Activated CD4-positive, alpha-beta T cell treated with anti-CD3 and anti-CD28 coated beads, Interleukin-2, Interleukin-6, amounts not matched to agents 100 ng/mL and 50 ng/mL, durations not matched to agents 16 hours and 8 hours (primary cell): ENCODE measurements around the gene MGAT5.
A peak's percentile ranks its signal among the peaks of the same experiment; 100 is the strongest.

ENCODE experiments used
- DNase-seq: peaks from one replicate; pipeline ENCODE4 v3.0.0-alpha.2; 2020

Gene MGAT5

DNA sequence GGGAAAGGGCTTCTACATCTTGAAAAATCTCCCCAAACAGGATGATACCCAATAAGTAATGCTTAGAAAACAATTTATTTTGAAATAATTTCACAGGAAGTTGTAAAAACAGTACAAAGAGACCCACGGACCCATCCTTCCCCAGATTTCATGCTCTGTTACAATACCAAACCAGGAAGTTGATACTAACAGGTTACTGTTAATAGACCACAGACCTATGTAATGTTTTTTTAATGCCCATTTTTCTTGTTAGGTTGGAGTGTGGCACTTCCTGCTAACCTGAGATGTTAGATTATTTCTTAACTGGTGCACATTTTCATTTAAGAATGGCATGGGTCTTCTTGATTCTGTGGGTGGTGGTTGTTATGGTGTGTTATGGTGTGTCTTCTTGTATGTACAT lies 21.4 kb upstream of the MGAT5 start:
- DNase-seq, result peak; percentile 35

DNA sequence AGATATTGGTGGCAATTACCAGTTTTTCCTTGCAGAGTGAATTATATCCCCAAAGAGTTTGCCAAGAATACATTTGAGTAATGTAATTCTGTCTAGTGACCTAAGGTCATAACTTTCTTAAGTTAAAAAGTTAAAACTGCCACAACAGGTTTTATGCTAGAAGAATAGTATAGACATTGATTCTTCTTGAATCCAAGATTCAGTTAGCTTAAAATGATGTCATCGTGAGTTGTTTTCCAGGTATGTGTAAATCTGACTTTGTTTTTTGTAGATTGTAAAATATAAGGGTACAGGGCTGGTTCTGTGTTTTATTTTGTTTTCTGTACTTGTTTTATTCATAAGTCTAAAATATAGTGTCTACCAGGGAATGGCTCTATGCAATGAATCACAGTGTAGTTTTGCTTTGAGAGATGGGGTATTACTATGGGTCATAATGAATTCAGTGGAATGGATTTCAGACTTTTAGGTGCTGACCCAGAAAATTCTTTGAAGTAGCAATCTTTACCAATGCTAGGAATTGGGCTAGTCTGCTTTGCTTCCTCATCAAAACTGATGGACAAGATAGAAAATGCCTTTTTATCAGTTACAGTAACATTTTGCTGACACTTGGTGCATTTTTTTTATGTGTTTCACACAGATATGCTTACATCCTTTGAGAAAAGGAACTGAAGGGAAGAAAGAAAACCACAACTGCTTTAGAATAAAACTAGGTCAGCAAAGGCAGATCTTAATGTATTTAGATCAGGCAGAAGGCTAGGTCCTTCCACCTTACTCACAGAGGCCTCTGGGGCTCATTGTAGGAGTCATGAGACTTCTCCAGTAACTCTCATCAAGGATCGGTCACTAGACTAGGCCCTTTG lies 20.8 kb upstream of the MGAT5 start:
- DNase-seq, result peak; percentile 68

DNA sequence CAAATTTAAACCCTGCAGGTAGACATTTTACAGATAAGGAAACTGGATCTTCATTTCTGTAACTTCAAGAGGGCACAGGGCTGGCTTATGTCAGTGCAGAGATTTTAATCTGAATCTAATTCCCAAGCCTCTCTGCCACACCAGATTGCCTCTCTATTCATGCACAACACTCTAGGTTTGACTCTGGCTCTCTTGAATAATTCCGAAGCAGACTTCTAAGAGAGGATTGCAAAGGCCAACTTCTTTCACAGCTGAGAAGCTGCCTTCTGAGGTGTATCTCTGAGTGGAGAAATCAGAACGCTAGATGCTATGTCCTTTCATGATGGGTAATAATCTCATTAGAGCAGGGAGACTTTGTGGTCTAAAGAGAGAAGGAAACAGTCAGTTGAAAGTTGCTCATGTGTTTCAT lies 20.1 kb upstream of the MGAT5 start:
- DNase-seq, result no peak

DNA sequence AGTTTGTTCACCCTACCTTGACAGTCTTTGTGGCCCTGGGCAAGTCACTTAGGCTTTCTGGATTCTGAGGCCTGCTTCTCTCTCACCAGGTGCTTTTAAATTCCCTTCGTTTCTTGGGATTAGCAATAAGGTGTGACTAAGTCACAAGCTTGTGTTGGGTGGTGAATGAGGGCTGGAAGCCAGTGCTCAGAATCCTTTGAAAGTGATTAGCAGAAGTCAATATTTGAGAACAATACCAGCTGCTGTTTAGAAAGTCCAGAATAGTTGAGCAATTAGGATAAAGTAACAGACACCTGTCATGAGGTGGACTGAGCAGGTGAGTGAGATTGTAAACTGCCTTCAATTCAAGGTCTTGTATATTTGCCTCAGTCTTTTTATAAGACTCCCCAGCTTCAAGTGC lies 19.3 kb upstream of the MGAT5 start:
- DNase-seq, result no peak

DNA sequence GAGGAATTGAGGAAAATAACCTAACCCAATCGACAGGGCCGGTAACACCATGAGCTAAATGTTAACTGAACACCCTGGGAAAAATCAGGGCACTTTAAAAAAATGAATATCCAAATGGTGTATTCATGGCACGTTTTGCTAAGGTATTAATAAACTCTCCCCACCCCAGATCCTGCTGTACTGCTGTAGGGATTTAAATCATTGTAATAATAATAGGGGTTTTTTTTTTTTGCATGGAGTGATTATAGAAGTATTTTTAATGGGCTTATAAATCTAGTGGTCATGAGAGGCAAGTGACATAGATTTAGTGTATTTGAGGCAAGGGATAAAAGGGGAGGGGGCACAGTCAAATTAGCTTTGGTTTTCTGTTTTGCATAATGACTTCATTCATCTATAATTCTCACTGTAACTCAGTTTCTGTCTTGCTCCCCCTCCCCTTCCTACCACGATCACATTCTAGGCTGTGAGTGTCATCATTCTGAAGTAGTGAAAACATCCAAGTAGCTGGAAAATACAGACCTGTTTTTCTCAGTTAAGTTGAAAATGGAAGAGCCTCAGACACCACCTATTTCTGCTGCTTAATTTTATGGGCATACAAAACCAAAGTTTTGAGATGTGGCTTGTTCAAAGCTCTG lies 18.2 kb upstream of the MGAT5 start:
- DNase-seq, result no peak

DNA sequence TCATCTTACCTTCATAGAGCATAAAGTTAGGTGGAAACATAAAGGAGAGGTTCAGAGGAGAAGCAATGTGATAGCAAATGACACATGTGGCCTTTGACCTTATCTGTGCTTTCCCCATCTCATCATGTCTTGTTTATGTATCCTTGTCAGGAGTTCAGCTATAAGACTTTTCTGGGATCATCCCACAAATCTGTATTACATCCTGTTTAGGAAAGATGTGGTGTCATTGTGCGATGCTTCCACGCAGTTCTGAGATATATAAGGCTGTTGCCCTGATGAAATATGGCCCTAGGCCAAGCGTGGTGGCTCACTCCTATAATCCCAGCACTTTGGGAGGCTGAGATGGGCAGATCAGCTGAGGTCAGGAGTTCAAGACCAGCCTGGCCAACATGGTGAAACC lies 15.5 kb upstream of the MGAT5 start:
- no peak for DNase-seq

DNA sequence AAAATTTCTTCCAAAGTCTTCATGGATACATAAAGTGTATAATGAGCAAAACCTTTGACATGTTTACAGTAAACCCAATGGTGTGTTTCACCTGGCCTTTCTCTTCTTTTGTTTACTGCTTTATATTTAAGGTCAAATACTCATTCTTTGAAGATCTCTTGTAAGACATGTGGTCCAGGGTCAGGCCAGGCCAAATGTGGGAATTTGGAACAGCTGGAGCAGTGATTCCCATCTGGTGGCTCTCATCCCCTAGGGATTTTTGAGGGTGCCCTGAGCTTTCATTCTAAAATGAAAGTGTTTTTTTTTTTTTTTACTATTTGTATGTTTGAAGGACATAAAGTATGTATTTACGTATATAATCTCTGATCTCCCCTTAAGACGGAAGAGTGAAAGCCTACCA lies 13.8 kb upstream of the MGAT5 start:
- DNase-seq, result no peak

DNA sequence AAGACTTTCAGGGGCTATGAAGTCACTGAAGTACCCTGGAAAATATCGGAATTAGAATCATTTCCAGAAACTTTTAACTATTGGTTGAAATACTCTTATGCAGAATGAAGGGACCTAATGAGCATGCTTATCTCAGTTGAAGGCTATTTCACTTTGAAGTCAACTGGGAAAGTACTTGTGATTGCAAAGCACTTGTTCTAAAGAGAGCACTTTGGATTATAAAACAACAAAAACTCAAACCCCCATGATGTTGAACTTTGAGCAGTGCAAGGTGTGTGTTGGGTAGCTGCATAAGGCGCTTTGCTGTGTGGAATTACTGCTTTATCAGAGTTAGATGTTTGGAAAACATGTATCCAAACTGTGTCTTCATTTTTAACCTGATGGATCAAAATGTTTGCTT lies 12.0 kb upstream of the MGAT5 start:
- no peak for DNase-seq

DNA sequence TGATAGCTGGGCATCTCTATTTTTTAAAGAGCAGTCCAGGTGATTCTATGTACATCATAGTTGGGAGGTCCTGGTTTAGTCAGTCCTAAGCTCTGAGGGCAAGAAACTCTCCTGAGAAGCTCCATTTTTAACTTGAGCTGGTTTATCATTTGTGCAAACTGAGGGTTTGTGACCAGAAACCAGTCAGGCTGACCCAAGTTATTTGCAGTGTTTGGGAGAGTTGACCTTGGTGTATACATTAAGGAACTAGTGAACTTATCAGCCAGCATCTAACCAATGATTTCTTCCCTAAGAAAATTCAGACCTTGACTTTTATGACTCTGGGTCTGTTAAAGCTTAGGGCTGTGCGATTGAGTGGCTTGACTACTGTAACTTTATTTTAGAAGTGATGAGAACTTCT lies 10.6 kb upstream of the MGAT5 start:
- no peak for DNase-seq

DNA sequence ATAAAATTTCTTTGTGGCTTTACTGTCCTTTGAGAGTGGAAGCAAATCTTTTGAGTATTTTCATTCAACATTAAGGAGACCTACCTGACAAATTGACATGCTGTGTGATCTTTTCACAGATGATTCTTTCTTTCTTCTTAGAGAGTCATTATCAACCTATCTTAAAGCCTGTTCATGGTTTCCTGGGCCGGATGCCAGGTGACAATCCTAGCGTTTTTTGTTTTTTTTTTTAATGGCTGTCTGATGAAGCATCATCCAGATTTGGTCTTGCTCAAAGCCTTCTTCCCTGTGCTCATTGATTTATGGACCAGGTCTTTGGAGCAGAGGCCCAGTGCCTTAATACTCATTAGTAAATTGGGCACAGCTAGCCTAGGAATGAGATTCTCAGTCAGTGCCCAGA lies 9.8 kb upstream of the MGAT5 start:
- DNase-seq, result no peak

DNA sequence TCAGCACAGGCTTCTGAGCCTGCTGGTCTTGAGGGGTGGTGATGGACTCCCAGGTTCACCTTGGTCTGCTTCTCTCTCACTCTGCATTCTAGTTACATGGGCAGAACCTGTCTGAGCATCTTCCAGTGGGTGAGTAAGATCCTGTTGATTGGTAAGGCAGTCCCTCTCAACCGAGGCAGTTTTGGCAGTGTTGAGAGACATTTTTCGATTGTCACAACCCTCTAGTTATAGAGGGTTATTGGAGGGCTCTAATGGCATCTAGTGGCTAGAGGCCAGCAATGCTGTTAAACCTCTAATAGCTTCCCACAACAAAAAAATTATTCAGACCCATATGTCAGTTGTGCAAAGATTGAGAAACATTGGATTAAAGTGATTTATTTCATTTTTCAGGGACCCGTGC lies 9.3 kb upstream of the MGAT5 start:
- DNase-seq, result no peak

DNA sequence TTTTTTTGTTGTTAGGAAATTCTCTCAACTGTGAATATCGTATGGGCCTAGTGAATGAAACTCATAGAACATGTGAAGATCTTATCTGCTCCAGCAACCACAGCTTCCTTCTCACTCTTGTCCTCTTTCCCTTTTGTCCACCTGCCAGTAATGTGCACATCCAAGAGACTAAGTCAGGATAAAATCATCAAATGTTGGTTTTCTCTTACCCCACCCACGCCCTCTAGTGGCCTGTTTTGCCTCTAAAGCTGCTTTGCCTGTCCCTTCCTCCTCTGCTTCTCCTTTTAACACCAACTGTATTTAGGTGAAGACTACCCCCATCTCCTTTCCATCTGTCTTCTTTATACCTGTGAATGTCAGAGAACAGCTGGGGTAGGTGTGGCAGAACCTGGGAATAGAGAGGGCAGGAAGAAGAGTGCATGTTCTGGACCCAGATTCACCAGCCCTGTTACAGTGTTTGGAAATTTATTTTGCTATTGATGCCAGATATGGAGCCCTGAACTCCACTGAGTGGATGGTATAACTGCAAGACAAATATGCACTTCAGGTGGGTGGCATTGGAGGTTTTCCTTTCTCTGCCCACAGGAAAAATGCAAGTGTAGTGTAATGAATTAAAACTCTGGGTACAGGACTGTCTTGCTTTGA lies 8.4 kb upstream of the MGAT5 start:
- peak; percentile 83 for DNase-seq

DNA sequence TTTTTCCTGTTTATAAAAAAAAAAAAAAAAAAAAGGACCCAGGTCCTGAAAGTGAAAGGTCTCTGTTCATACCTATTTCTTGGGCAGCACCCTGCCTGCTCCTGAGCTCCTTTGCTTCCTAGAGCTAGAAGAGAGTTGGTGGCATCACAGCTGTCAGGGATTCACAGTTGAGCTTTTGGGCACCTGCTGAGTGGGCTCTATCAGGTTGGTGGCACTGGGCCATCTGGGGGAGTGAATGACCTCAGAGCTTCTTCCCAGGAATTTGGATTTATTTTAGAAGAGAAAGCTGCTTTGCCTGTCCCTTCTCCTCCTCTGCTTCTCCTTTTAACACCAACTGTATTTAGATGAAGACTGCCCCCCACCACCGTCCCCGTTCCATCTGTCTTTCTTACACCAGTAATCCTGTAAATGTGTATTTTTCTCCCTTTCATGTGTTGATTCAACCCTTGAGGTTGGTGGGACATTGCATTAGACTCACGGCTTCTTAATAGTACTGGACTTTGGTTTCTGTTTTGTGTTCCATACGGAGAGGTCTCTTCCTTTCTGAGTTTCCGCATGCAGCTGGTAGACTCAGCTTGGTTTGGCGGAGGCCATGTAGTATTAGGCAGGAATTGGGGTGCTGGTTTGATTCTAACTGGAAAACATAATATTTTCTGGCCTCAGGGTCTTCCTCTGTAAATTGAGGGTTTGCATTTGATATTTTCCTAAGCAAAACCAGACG lies 7.6 kb upstream of the MGAT5 start:
- DNase-seq, result no peak

DNA sequence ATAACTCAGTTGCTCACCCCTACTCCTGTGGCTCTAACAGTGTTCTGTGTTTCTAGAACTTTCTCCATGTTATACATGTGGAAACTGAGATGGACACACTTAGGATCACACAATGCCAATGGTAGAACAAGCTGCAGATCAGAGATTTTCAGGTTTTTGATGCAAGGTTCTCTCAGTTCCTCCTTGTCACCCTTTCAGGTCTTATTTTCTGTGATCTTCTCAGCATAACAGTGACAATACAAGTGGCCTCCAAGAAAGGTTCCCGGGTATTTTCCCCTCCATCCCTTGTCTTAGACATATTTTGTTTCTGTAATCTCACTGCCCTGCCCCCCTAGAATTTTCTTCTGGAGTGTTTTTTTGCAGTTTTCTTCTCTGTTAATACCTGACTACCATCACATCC lies 6.2 kb upstream of the MGAT5 start:
- no peak for DNase-seq

DNA sequence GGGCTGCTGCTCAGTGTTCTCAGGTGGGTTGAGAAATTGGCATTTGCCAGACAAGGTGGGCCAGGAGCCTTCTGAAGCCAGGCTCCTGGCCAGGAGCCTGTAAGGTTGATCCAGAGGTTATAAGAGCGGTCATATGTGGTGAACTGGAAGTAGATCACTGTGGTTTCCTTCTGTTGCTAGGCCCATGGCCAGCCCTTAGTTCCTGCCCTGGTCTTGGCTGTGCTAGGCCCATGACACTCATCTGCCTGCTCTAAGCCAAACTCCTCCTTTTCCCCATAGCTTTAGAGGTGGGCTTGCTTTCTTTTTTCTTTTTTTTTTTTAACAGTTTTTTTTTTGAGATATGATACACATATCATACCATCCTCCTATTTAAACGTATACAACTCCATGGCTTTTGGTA lies 5.0 kb upstream of the MGAT5 start:
- DNase-seq, result no peak

DNA sequence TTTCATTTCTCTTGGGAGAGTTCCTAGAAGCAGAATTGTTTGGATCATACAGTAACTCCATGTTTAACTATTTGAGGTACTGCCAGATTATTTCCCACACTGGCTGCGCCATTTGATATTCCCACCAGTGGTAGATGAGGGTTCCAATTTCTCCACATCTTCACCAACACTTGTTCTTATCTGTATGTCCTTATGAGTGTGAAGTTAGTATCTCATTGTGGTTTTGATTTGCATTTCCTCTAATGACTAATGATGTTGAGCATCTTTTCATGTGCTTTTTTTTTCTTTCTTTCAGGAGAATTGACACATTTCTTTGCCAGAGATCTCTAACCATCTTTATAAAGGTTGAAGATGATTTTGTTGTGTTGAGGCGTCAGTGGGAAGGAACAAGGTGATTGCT lies 4.1 kb upstream of the MGAT5 start:
- DNase-seq, result peak; percentile 44

DNA sequence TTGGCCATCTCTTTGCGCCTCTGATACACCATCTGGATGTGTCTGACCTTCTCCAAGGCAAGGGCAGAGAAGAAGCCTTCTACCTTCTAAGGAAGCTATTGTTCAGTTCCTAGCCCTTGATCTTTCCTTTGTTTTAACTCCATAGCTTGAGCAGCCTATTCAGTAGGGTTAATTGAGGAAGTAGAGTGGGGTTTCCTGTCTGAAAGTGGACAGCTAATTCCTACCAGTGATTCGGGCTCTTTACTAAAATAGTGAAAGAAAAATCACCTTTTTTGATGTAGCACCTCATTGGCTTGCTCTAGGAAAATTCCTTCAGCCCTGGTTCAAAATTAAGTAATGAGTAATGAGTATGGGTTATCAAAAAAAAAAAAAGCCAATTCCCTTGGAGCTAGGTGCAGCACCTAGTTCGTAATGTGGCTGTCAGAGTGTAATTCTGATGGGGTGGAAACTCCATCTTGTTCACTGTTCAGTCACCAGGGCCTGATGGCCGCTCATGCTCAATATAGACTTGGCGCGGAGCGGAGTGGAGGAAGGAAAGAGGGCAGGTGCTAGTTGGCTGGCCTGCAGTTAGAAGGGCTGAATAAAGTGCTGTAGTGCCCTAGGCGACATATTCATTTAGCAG lies 2.9 kb upstream of the MGAT5 start:
- peak; percentile 54 for DNase-seq

DNA sequence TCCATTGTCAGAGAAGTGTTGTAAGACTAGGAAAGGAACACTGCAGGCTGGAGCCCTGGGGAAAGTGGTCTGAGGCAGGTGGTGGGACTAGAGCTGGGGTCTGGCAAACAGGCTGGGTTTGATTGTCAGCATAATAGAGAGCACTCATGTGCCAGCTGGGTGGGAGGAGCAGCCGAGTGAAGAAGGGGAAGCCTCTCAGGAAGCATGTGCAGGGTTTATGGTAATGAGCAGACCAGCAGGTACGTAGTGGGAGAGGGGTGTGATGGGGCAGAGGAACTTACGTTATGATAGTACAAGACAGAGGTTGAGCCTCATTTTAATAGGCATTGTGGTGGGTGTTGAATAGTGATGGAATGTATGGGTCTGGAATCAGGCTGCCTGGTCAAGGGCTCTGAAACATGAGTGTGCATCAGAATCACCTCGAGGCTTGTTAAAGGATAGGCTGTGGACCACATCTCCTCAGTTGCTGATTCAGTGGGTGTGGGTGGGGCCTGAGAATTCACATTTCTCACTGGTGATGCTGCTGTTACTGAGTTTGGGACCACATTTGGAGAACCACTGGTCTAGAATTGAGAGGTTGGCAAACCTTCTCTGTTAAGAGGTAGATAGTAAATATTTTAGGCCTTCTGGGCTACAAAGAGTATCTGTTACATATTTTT lies 1.7 kb upstream of the MGAT5 start:
- peak; percentile 63 for DNase-seq

DNA sequence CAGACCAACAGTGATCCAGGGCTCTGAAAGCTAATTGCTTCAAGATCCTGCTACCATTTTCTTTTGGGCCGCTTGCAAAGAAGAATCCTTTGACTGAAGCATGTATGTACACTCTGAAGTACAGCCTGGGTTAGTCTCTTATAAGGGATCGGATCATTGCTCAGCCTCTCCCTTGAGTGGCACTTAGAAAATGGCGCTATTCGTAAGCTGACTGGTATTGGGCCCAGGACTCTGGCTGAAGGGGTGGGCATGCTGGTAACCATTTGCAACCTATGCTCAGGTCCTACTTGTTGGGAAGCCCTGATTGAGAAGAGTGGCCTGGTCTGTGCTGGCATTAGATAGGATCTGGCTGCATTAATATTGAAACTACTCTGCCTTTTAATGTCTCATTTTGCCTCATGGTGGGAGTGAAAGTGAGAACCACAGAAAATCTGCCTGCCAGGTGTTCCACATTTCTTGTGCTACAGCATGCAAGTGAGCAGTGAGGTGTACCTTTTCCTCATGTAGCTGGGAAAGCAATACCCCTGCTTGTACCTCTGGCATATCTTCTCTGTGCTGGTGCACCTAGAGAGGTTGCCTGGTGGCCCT lies 661 bp upstream of the MGAT5 start:
- DNase-seq, result peak; percentile 81

DNA sequence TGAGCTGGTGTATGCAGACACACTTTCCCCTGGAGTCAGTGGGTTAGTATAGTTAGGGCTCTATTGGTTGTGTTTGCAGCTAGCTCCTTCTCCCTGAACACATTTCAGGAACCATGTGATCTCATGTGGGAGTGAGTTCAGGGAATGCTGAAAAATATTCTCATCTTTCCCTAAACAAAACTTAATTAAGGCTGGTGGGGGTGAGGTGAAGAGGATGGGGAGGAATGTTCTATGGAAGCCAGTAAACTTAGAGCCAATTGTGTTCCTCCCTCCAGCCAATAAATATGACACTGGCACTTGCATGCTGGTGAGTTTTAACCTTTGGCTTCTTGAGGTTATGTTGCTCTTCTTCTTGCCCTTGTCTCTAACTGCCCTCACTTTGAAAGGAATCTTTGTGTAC lies 952 bp downstream of the MGAT5 start:
- no peak for DNase-seq

DNA sequence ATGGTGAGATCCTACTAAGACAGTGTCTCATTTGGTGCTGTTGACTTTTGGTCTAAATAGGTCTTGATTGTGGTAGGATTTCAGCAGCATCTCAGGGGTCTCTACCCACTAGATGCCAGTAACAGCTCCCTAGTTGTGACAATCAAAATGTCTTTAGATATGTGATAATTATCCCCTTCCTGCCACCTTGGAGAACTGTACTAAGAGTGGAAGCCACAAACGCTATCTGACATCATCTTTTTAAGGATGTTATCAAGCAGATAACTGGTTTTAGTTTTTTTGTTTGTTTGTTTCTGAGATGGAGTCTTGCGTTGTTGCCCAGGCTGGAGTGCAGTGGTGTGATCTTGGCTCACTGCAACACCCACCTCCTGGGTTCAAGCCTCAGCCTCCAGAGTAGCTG lies 3.1 kb downstream of the MGAT5 start:
- DNase-seq, result no peak

DNA sequence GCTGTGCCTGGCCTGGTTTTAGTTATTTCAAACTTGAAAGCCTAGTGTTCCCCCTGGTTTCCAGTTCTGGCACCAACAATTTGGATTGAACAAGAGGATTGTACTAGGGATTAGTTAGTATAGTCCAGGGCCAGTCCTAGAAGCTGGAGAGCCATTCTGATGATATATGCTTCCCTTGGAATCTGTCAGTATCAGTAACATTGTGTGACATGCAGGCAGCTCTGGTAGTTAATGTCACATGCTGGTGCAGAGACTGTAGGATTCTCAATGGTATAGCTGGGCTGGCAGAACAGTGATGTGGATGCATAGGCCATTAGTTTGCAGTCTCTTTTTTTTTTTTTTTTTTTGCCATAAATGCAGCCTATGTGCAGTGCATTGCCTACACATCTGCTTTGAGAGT lies 3.6 kb downstream of the MGAT5 start:
- DNase-seq, result no peak
